ENCODE results near the gene BABAM2. TPM values are rescaled to one million over a fixed set of nuclear protein-coding genes. Genes with fewer than 3 reads are reported as not detected.

Gene BABAM2
- total and polyA plus RNA-seq, 10 of the 15 experiments (the other 5 are each of a cell fraction or from before 2014, with no cell fraction given), result 30.7 to 59.9 (median 44.5) TPM

DNA sequence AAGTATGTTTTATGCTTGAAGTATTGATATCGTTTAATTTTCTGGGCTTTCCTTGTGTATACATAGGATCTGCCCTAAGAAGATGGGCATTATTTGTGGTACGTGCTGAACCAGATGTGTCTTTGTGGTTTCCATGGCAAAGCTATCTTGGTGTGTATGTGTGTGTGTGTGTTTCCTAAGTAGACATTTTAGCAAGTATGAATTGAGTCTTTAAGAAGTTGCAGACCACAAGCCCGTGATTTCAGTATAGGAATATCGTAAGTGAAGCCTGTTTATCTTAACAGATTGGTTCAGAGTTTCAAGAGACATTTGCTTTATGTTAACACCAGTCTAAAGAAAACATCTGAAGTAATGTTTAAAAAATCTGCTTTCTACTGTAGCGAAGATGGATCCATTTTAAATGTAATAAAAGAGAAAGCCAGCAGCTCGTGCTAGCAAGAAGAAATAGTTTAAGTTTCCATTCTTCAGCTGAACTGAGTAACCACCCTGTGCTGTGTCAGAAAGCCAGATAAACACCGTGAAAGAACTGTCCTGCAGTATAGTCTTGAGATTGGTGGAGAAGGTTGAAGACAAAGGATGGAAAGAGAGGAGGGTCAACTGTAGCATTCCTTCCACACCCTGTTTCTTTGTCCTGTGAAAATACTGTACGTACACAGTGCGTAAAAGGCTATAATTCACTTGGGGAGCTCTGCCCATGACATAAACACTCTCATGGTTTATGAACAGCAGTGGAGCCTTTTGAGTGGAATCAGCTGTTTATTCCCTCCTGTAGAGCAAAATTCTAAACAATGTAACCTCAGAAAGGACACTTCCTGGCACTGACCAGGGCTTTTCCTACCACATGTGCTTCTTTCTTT, 410.2 kb downstream of the BABAM2 start:
- Histone ChIP-seq H3K27me3 (replicated peaks in 1 of 2; ENCODE audit: control insufficient read depth in 2 of 2, insufficient read depth in 2 of 2, low read length in 1 of 2) (no peaks in the 10 kb centered on the region), H3K79me2 (ENCODE audit: control insufficient read depth, insufficient read depth, low read length) (no peaks in the 10 kb centered on the region), H3K4me1 (ENCODE audit: control insufficient read depth, insufficient read depth, low read length) (no peaks in the 10 kb centered on the region), H3K27ac (ENCODE audit: control insufficient read depth, insufficient read depth) (no peak overlapping the region), H3K9me3 (replicated peaks; ENCODE audit: control insufficient read depth, insufficient read depth, low read length) (peaks cover 2% of the 10 kb centered on the region; the same call in 1 of the 3 replicates), H2AFZ (ENCODE audit: control insufficient read depth, low read depth, low read length) (no peak overlapping the region), H3K4me2 (ENCODE audit: control insufficient read depth, insufficient read depth) (no peak overlapping the region), H4K20me1 (ENCODE audit: control insufficient read depth, insufficient read depth) (no peaks in the 10 kb centered on the region), H3K9ac (ENCODE audit: control insufficient read depth, insufficient read depth, low read length) (no peak overlapping the region), H3K36me3 (ENCODE audit: control insufficient read depth in 2 of 2, insufficient read depth in 2 of 2, low read length in 1 of 2) (0 out of 4 replicates have a peak, but pooled peaks cover 0 to 2% of the 10 kb centered on the region in 2 experiments), H3K4me3 (no peak overlapping the region)
- intact Hi-C loops (cut with micrococcal nuclease; ENCODE audit: unreplicated experiment), result no loop called here
- ChIA-PET SMC1A (ENCODE audit: uncharacterized antibody, unreplicated experiment) (interaction anchor here (0.7 kb wide), 1 partner anchor 325 kb away, joined by 3 read pairs; no protein-coding TSS in a partner anchor), RAD21 (ENCODE audit: unreplicated experiment) (no interaction called here), POLR2A (interaction anchor here (0.5 kb wide), 1 partner anchor 319 kb away, joined by 7 read pairs; no protein-coding TSS in a partner anchor), CTCF (interaction anchor here (1.3 kb wide), 1 partner anchor 429 kb away, joined by 4 read pairs; no protein-coding TSS in a partner anchor)
- in situ Hi-C loops (cut with MboI), result no loop called here
- TSS peak; percentile 28 for BruUV-seq (replicated peaks)
- TF ChIP-seq MEF2B (IDR thresholded peaks at IDR 0.05; ENCODE audit: partially characterized antibody, poor library complexity, severe bottlenecking) (no peak), SMAD1 (IDR thresholded peaks at IDR 0.05; ENCODE audit: low read depth, partially characterized antibody) (no peak), LARP7 (IDR thresholded peaks at IDR 0.05) (no peak), SRF (IDR thresholded peaks at IDR 0.05; ENCODE audit: low read depth in 2 of 2, low read length in 2 of 2) (no peak), ZNF274 (IDR thresholded peaks at IDR 0.05; ENCODE audit: insufficient read depth, insufficient read length) (no peak), ZSCAN29 (IDR thresholded peaks at IDR 0.05) (no peak), HDAC2 (IDR thresholded peaks at IDR 0.05) (no peak), PAX8 (IDR thresholded peaks at IDR 0.05) (no peak), MYC (IDR thresholded peaks at IDR 0.05; ENCODE audit: insufficient read depth, insufficient read length, insufficient replicate concordance, low read length, severe bottlenecking) (no peak), SIN3A (IDR thresholded peaks at IDR 0.05; ENCODE audit: low read depth, low read length) (no peak), NBN (IDR thresholded peaks at IDR 0.05) (no peak), ZNF217 (IDR thresholded peaks at IDR 0.05) (no peak), POLR2AphosphoS5 (IDR thresholded peaks at IDR 0.05; ENCODE audit: low read length) (no peak), IKZF1 (conservative IDR thresholded peaks at IDR 0.05) (no peak), RBBP5 (conservative IDR thresholded peaks at IDR 0.05) (no peak), BMI1 (IDR thresholded peaks at IDR 0.05; ENCODE audit: borderline replicate concordance) (no peak), EZH2 (IDR thresholded peaks at IDR 0.05; ENCODE audit: borderline replicate concordance, control insufficient read depth, low read depth, low read length) (no peak)
- TF ChIP-seq, protein P1, sequence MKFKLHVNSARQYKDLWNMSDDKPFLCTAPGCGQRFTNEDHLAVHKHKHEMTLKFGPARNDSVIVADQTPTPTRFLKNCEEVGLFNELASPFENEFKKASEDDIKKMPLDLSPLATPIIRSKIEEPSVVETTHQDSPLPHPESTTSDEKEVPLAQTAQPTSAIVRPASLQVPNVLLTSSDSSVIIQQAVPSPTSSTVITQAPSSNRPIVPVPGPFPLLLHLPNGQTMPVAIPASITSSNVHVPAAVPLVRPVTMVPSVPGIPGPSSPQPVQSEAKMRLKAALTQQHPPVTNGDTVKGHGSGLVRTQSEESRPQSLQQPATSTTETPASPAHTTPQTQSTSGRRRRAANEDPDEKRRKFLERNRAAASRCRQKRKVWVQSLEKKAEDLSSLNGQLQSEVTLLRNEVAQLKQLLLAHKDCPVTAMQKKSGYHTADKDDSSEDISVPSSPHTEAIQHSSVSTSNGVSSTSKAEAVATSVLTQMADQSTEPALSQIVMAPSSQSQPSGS (IDR thresholded peaks at IDR 0.05; ENCODE audit: low read length), result no peak
- TF ChIP-seq, protein P2, sequence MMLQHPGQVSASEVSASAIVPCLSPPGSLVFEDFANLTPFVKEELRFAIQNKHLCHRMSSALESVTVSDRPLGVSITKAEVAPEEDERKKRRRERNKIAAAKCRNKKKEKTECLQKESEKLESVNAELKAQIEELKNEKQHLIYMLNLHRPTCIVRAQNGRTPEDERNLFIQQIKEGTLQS (IDR thresholded peaks at IDR 0.05; ENCODE audit: borderline replicate concordance, extremely low read depth, low read depth, low read length), result no peak
- WGBS (ENCODE audit: insufficient coverage, insufficient replicate concordance, low lambda C conversion rate, missing lambda C conversion rate), result 79% methylated on average over 9 of the region's 9 CpGs
- ATAC-seq, result no peak
- DNase-seq (ENCODE audit: low read depth, low spot score), result no peak
- no peak for FAIRE-seq
